Astrocyte of the hippocampus (primary cell): ENCODE measurements around the gene SIGLEC10.

Experiments used
- DNase-seq: peaks from one replicate; pipeline ENCODE4 v3.0.0; 2011; ENCODE audit warnings: low read depth, low spot score

SIGLEC10 gene

DNA sequence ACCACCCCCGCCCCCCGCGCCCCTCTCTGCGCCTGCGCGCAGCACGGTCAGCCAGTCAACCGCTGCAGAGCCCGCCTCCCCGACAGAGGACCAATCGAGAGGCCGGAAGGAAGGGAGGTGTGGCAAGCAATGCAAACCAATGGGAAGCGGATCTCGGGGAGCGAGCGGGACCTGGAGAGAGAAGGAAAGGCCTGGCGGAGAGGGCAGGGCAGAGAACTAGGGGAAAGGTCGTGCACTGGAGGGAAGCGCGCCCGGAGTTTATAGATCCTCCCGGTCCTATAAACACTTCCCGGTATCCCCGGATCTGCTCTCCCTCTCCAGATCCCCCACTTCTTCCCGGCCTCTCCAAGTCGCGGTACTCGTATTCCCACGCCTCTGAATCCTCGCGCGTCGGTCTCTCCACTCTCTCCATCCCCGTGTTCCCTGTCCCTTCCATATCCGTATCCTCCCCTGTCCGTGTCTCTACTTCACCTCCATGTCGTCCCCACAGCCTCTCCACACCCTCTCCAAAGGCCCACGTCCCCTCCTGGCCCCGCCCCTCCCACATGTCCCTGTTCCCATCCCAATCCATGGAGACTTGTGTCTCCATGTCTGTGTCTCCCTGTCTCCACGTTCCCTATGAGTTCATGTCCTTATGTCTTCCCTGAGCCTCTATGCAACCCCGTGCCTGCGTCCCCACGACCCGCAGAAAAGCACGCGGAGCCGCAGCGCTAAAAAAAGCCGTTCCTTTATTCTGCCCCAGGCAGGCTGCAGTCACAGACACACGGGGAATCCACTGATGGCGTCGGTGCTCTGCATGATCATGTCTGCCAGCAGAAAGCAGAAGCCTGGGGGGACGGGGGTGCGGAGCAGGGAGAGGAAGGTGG is 50.8 kb downstream of the SIGLEC10 start:
- DNase-seq = peak; percentile 99

DNA sequence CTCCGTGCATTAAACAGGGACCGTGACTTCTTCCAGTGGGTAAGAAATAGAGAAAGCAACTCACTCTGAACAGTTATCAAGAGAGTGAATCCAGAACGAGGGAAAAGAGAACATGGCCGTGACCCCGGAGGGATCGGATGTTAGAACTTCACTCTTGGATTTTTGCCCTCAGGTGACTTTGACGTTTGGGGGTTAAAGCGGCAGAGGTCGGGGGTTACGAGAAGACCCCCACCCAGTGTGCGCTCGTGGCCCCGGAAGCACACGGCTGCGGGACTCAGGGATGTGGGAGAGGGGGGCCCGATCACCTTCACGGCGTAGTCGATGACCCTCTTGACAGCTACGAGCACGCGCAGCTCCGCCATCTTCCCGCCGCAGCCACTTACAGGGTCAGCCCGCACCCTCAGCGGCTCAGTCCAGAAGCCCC is 51.5 kb downstream of the SIGLEC10 start, which contains the start of gene ETFB:
Gene ETFB, minus strand, starts transcription at position 424 of the 424 bp plus-strand sequence. Its CDS starts 62 bp downstream, at position 362.
- no peak for DNase-seq

DNA sequence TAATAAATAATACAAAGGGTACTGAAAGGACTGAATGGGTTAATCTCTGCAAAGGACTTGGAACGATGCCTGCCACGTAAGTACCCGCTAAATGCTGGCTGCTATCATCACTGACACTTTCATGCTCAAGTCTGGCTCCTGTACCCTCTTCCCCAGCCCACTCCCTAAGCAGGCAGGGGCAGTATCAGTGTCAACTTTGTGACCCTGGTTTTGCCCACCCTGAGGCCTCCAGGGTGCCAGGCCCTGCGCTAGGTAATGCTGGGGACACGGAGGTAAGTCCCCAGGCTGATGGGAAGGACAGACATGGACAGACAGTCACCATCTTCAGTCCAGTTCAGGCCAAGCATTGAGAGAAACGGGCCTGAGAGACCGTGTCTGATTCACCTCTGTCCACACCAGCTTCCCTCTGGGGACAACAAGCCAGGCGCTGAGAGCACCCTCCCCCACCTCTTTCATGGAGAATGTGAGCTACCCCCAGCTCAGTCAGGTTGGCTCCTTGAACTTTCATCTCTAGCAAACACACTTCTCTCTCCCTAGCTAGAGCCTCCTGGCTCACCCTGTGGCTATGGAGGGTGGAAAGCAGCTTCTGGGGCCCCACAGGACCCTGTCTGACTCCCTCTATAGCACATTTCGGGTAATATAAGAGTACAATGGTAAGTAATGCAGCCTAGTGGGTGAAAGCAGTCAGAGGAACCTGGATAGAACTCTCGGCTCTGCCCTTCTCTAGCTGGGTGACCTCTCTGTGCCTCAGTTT is 52.1 kb downstream of the SIGLEC10 start:
- peak; percentile 53 for DNase-seq

DNA sequence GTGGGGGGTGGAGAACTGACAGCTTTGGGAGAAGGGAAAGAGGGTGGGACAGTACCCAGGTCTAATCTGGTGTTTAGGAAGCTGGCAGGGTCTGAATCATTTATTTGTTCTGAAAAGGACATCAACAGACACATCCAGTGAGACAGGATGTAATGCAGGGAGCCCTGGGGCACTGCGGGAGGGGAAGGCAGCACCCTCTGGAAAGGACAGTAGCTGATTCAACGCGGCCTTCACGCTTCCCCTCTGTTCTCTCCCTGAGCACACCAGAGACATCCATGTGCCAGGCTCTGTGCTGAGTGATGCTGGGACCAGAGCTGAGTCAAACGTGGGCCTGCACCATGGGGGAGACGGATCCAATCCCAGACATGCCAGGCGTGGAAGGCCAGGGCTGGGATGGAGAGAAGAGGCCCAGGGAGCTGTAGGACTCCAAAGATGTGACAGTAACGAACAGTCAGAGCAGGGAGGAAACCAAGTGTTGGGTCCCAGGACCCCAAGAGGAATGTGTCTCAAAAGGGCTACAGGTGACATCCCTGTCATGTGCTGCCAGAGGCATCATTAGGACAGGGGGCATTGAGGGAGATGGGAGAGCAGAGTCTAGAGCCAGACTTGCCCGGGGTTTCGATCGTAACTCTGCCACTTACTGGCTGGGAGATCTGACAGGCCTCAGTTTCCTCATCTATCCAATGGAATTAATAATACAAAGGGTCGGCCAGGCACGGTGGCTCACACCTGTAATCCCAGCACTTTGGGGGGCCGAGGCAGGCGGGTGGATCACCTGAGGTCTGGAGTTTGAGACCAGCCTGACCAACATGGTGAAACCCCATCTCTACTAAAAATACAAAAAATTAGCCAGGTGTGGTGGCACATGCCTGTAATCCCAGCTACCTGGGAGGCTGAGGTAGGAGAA is 53.0 kb downstream of the SIGLEC10 start:
- DNase-seq = no peak

DNA sequence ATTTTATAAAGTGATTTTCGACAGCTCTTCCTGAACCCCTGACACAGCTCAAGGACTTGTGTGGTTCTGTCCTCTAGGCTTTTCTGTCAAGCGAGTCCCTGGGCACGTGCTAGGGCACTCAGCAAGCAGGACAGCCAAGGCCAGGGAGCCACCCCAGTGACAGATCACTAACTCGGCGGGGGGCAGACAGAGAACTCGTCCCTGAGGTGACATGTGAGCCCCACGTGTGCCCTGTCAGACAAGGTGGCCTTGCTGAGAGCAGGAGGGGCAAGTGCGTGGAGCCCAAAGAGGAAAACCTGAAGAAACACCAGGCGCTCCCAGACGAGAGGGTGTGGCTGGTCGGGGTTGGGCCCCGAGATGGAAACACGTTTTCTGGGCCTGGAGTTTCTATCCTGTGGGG is 56.2 kb downstream of the SIGLEC10 start:
- no peak for DNase-seq
